Measurements from ENCODE around the gene TLE6. TPM values are rescaled to one million over a fixed set of nuclear protein-coding genes. Genes with fewer than 3 reads are reported as not detected.

TLE6 gene
- 1.4 TPM in 1 of 2 replicates, not detected in the other for polyA plus RNA-seq

GRCh38 chr19:2977001-2977745 is at the start of gene TLE6:
TLE6 (plus strand) TSS chr19:2977564; CDS start chr19:2978234, 670 bp downstream.

GRCh38 chr19:2944775-2945574 is 32.4 kb upstream of the TLE6 start, which contains the start of gene ZNF77:
ZNF77 (minus strand) TSS chr19:2944971; CDS start chr19:2944840, 131 bp downstream.

DNA sequence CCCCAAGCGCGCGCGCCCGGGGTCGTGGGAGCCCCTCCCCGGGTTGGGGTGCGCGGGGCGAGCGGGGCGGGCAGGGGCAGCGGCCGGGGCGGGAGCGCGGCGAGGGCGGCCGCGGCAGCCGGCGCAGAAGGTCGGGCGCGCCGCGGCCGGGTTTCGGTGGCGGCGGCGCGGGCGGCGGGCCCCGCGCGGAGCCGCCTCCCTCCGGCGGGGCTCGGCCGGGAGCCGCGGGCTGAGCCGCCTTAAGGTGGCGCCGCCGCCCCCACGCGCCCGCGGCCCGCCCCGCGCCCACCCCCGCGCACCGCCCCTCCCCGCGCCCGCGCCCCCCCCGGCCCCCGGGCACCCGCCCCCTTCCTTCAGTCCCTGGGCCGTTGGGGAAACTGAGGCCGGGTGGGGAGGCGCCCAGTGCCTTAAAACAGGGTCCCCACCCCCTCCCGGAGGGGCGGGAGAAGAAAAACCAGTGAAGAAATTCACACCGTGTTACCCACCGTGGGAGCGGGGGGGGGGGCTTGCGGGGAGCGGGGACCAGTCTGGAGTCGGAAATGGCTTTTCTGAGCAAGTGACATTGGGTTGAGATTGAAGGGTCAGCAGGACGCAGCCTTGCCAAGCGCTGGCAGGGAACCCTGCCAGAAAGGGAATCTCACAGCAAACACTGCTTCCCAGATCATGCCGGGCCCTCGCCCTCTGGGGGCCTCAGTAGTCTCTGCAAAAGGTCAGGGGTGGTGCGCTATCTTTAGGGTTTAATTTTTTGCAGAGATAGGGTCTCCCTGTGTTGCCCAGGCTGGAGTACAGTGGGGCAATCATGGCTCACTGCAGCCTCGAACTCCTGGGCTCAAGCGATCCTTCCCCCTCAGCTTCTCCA is 51.9 kb downstream of the TLE6 start, which contains the start of gene TLE2:
Gene TLE2, minus strand, starts transcription at position 216 of the 859 bp plus-strand sequence. CDS start 376 bp downstream, outside the sequence.

Other genes with a start within 250 kb of the TLE6 start
- gene SLC39A3, start 237.5 kb upstream of the TLE6 start, polyA plus RNA-seq = 1.1 and 1.7 TPM in 2 replicates
- gene SGTA, start 194.3 kb upstream of the TLE6 start, polyA plus RNA-seq = 1.7 and 2.3 TPM in 2 replicates
- gene THOP1, start 192.1 kb upstream of the TLE6 start, polyA plus RNA-seq = 1.5 and 3.0 TPM in 2 replicates
- gene ZNF554, start 157.7 kb upstream of the TLE6 start, polyA plus RNA-seq = 3.1 and 3.9 TPM in 2 replicates
- 1.5 and 2.2 TPM in 2 replicates for gene ZNF555, start 136.1 kb upstream of the TLE6 start, polyA plus RNA-seq
- gene ZNF556, start 110.2 kb upstream of the TLE6 start, polyA plus RNA-seq = 0.20 TPM in 1 of 2 replicates, not detected in the other
- gene ZNF57, start 76.6 kb upstream of the TLE6 start, polyA plus RNA-seq = 6.3 and 8.4 TPM in 2 replicates
- 0.81 and 2.7 TPM in 2 replicates for gene ZNF77, start 32.6 kb upstream of the TLE6 start, polyA plus RNA-seq
- gene TLE2, start 51.7 kb downstream of the TLE6 start, polyA plus RNA-seq = 0.21 and 0.98 TPM in 2 replicates
- 9.8 and 15.6 TPM in 2 replicates for gene TLE5, start 84.9 kb downstream of the TLE6 start, polyA plus RNA-seq
- gene GNA11, start 116.8 kb downstream of the TLE6 start, polyA plus RNA-seq = 0.42 and 1.0 TPM in 2 replicates
- 0.89 and 0.94 TPM in 2 replicates for gene GNA15, start 158.5 kb downstream of the TLE6 start, polyA plus RNA-seq
- gene S1PR4, start 201.2 kb downstream of the TLE6 start, polyA plus RNA-seq = not detected in 2 replicates
- gene NCLN, start 208.4 kb downstream of the TLE6 start, polyA plus RNA-seq = 19.8 and 27.3 TPM in 2 replicates
- gene CELF5, start 247.1 kb downstream of the TLE6 start, polyA plus RNA-seq = 0.15 and 5.7 TPM in 2 replicates

Measured in Purkinje cell (primary cell).